ENCODE results near the gene MTREX. TPM values are rescaled to one million over a fixed set of nuclear protein-coding genes. Genes with fewer than 3 reads are reported as not detected.

MTREX gene
- total and polyA plus RNA-seq, 4 donors: 10.0 to 43.8 (median 23.7) TPM

DNA sequence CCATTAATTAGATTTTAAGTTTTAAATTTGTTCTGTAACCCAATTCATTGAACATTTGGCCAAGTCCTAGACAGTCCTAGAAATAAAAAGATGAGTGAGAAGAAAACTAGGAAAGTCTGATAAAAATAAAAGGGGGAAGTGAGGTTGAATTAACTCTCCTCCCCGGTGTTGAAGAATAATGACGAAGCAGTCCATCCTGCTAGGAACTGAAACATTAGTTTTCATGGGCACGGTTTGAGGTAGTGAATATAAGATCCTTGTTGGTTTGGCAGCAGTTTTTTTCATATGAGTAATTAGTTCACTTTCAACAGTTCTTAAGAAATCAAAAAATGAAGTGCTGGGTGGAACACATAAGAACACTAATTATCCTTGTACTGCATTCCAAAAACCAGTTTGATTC, 103.1 kb downstream of the MTREX start (continued):
- TF ChIP-seq, protein P1, sequence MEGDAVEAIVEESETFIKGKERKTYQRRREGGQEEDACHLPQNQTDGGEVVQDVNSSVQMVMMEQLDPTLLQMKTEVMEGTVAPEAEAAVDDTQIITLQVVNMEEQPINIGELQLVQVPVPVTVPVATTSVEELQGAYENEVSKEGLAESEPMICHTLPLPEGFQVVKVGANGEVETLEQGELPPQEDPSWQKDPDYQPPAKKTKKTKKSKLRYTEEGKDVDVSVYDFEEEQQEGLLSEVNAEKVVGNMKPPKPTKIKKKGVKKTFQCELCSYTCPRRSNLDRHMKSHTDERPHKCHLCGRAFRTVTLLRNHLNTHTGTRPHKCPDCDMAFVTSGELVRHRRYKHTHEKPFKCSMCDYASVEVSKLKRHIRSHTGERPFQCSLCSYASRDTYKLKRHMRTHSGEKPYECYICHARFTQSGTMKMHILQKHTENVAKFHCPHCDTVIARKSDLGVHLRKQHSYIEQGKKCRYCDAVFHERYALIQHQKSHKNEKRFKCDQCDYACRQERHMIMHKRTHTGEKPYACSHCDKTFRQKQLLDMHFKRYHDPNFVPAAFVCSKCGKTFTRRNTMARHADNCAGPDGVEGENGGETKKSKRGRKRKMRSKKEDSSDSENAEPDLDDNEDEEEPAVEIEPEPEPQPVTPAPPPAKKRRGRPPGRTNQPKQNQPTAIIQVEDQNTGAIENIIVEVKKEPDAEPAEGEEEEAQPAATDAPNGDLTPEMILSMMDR (IDR thresholded peaks at IDR 0.05; ENCODE audit: low read depth, low read length, missing input control): no peak
- TF ChIP-seq, protein P2, sequence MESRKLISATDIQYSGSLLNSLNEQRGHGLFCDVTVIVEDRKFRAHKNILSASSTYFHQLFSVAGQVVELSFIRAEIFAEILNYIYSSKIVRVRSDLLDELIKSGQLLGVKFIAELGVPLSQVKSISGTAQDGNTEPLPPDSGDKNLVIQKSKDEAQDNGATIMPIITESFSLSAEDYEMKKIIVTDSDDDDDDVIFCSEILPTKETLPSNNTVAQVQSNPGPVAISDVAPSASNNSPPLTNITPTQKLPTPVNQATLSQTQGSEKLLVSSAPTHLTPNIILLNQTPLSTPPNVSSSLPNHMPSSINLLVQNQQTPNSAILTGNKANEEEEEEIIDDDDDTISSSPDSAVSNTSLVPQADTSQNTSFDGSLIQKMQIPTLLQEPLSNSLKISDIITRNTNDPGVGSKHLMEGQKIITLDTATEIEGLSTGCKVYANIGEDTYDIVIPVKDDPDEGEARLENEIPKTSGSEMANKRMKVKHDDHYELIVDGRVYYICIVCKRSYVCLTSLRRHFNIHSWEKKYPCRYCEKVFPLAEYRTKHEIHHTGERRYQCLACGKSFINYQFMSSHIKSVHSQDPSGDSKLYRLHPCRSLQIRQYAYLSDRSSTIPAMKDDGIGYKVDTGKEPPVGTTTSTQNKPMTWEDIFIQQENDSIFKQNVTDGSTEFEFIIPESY (IDR thresholded peaks at IDR 0.05): no peak

- WGBS: 97% methylated on average over 1 of the region's 1 CpG
- no peaks in the 10 kb centered on the region for H3K27me3 ChIP-seq (ENCODE audit: control insufficient read depth in 4 of 4, insufficient read depth in 4 of 4, low read length in 3 of 4)
- TF ChIP-seq NR2F2 (IDR thresholded peaks at IDR 0.05) (no peak), HNF4G (IDR thresholded peaks at IDR 0.05) (no peak), EGR1 (IDR thresholded peaks at IDR 0.05; ENCODE audit: low read depth in 2 of 2) (no peak), JUND (IDR thresholded peaks at IDR 0.05) (no peak), SP1 (IDR thresholded peaks at IDR 0.05) (no peak), YY1 (IDR thresholded peaks at IDR 0.05) (no peak), GABPA (IDR thresholded peaks at IDR 0.05 in 1 of 2, conservative IDR thresholded peaks at IDR 0.05 in 1 of 2) (no peak), RXRA (IDR thresholded peaks at IDR 0.05) (no peak), FOXA2 (IDR thresholded peaks at IDR 0.05) (no peak), HNF4A (conservative IDR thresholded peaks at IDR 0.05) (no peak), FOXA1 (IDR thresholded peaks at IDR 0.05) (no peak), RAD21 (IDR thresholded peaks at IDR 0.05) (no peak)
- TF ChIP-seq, protein P3, sequence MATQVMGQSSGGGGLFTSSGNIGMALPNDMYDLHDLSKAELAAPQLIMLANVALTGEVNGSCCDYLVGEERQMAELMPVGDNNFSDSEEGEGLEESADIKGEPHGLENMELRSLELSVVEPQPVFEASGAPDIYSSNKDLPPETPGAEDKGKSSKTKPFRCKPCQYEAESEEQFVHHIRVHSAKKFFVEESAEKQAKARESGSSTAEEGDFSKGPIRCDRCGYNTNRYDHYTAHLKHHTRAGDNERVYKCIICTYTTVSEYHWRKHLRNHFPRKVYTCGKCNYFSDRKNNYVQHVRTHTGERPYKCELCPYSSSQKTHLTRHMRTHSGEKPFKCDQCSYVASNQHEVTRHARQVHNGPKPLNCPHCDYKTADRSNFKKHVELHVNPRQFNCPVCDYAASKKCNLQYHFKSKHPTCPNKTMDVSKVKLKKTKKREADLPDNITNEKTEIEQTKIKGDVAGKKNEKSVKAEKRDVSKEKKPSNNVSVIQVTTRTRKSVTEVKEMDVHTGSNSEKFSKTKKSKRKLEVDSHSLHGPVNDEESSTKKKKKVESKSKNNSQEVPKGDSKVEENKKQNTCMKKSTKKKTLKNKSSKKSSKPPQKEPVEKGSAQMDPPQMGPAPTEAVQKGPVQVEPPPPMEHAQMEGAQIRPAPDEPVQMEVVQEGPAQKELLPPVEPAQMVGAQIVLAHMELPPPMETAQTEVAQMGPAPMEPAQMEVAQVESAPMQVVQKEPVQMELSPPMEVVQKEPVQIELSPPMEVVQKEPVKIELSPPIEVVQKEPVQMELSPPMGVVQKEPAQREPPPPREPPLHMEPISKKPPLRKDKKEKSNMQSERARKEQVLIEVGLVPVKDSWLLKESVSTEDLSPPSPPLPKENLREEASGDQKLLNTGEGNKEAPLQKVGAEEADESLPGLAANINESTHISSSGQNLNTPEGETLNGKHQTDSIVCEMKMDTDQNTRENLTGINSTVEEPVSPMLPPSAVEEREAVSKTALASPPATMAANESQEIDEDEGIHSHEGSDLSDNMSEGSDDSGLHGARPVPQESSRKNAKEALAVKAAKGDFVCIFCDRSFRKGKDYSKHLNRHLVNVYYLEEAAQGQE (IDR thresholded peaks at IDR 0.05): no peak
- TF ChIP-seq, protein P4, sequence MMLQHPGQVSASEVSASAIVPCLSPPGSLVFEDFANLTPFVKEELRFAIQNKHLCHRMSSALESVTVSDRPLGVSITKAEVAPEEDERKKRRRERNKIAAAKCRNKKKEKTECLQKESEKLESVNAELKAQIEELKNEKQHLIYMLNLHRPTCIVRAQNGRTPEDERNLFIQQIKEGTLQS (IDR thresholded peaks at IDR 0.05): no peak
- TF ChIP-seq, protein P5, sequence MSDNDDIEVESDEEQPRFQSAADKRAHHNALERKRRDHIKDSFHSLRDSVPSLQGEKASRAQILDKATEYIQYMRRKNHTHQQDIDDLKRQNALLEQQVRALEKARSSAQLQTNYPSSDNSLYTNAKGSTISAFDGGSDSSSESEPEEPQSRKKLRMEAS (IDR thresholded peaks at IDR 0.05): no peak
- TF ChIP-seq, protein P2 (IDR thresholded peaks at IDR 0.05): no peak
- TF ChIP-seq, protein P1 (IDR thresholded peaks at IDR 0.05; ENCODE audit: low read depth, low read length, missing input control): no peak
- peaks cover 2 to 8% (median 4%) of the 10 kb centered on the region in 4 donors for H3K36me3 ChIP-seq (ENCODE audit: control insufficient read depth in 4 of 4, insufficient read depth in 3 of 4, low read depth in 1 of 4, low read length in 3 of 4)
- peaks cover 0 to 9% (median 0%) of the 10 kb centered on the region in 4 donors for H3K4me1 ChIP-seq (ENCODE audit: control insufficient read depth in 4 of 4, insufficient read depth in 4 of 4, low read length in 3 of 4)
- no peak for DNase-seq (ENCODE audit: low spot score)
- H3K27ac ChIP-seq (ENCODE audit: low read depth in 1 of 2, low read length in 2 of 2): no peak overlapping the region
- no peak overlapping the region for H3K9ac ChIP-seq (ENCODE audit: low read depth in 1 of 2, low read length in 2 of 2)
- H3K4me3 ChIP-seq (ENCODE audit: low read depth in 1 of 3, low read length in 3 of 3): no peak overlapping the region
- no peaks in the 10 kb centered on the region for H3K9me3 ChIP-seq (ENCODE audit: control insufficient read depth in 4 of 4, low read length in 3 of 4)
Measured at GRCh38 chr5:55411876-55412275, 104.1 kb downstream of the MTREX start.

Measured in liver (tissue), 9 donors.